ENCODE measurements around the gene SEMA4F.

- no peak for TF ChIP-seq CTCF (IDR thresholded peaks at IDR 0.05)
- no peak for TF ChIP-seq POLR2A (IDR thresholded peaks at IDR 0.05)
- no peak for TF ChIP-seq POLR2AphosphoS5 (IDR thresholded peaks at IDR 0.05)
Measured at GRCh38 chr2:74693668-74694067, 39.6 kb downstream of the SEMA4F start.

Measured in stomach (tissue), 4 donors.